Ishikawa (cell line): ENCODE results near the gene PIP4K2C.

Experiments
- CEBPB ChIP-seq: IDR thresholded peaks from 2 replicates; pipeline ENCODE4 v1.6.1; 2012
- CREB1 ChIP-seq: IDR thresholded peaks from 2 replicates; pipeline ENCODE4 v1.6.1; 2012; ENCODE audit warnings: low read depth
- EGR1 ChIP-seq: IDR thresholded peaks from 2 replicates; pipeline ENCODE4 v1.6.1; 2012
- EP300 ChIP-seq: IDR thresholded peaks from 2 replicates; pipeline ENCODE4 v1.6.1; 2012; ENCODE audit warnings: borderline replicate concordance
- FOXM1 ChIP-seq: IDR thresholded peaks from 2 replicates; pipeline ENCODE4 v1.6.1; 2012; ENCODE audit warnings: low read depth, borderline replicate concordance
- NFIC ChIP-seq: IDR thresholded peaks from 2 replicates; pipeline ENCODE4 v1.6.1; 2012
- RAD21 ChIP-seq: IDR thresholded peaks from 2 replicates; pipeline ENCODE4 v1.6.1; 2012; ENCODE audit warnings: low read depth
- REST ChIP-seq: IDR thresholded peaks from 2 replicates; pipeline ENCODE4 v1.6.1; 2012; ENCODE audit warnings: low read depth, mild to moderate bottlenecking
- TAF1 ChIP-seq: IDR thresholded peaks from 2 replicates; pipeline ENCODE4 v1.6.1; 2012; ENCODE audit warnings: low read depth, mild to moderate bottlenecking
- TCF12 ChIP-seq: IDR thresholded peaks from 2 replicates; pipeline ENCODE4 v1.6.1; 2012; ENCODE audit warnings: low read depth
- YY1 ChIP-seq: IDR thresholded peaks from 2 replicates; pipeline ENCODE4 v1.6.1; 2012; ENCODE audit warnings: low read depth
- TF ChIP-seq, protein P1 (sequence below): IDR thresholded peaks from 2 replicates; pipeline ENCODE4 v1.6.1; 2012
- TF ChIP-seq, protein P2 (sequence below): IDR thresholded peaks from 2 replicates; pipeline ENCODE4 v1.6.1; 2012

DNA sequence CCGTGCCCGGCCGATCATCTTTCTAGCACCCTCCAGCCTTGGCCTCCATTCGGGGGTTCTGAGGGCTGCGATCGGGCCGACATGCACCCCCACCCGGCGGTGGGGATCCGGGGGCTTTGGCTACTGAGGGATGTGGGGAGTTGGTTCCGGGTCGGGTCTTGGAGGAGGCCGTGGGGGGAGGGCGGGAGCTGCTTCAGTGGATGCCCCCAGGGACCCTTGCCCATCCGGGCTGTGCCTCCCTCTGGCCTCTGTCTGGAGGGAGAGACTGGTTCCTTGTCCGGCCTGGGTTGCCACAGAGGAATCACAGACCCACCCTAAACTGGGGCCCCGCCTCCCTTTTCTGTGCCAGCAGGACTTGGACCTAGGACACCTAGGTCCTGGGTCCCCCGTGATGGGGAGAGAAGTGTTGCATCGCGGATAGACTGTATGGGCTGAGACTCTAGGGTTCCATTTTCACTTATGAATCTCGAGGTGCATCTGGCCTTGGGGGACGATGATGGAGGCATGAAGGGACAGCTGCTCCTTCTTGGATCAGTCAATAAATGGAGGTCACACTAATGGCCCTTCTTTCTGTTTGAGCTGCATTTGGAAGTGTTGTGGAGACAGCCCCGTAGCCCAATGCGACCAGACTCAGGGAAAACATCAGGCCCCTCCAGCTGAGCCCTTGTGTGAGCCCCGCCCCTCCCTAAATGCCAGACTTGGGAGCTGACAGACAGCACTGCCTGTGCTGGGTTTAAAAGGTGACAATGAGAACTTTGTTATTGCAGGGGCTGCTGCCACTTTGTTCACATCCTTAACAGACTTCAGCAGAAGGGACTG is 14.2 kb downstream of the PIP4K2C start:
- TF ChIP-seq TCF12, result no peak
- TF ChIP-seq EGR1, result no peak
- TF ChIP-seq RAD21, result no peak
- TF ChIP-seq CEBPB, result no peak
- no peak for TF ChIP-seq NFIC
- TF ChIP-seq, protein P1, sequence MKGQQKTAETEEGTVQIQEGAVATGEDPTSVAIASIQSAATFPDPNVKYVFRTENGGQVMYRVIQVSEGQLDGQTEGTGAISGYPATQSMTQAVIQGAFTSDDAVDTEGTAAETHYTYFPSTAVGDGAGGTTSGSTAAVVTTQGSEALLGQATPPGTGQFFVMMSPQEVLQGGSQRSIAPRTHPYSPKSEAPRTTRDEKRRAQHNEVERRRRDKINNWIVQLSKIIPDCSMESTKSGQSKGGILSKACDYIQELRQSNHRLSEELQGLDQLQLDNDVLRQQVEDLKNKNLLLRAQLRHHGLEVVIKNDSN, result no peak
- no peak for TF ChIP-seq EP300
- TF ChIP-seq FOXM1, result no peak
- TF ChIP-seq, protein P2, sequence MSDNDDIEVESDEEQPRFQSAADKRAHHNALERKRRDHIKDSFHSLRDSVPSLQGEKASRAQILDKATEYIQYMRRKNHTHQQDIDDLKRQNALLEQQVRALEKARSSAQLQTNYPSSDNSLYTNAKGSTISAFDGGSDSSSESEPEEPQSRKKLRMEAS, result no peak
- no peak for TF ChIP-seq YY1
- TF ChIP-seq TAF1, result no peak; the same call in 1 of the 2 replicates
- no peak for TF ChIP-seq REST
- no peak for TF ChIP-seq CREB1
